Muscle of leg (tissue), 11 donors: ENCODE results near the gene IL23A. TPM values are rescaled to one million over a fixed set of nuclear protein-coding genes. Genes with fewer than 3 reads are reported as not detected.
A peak's percentile ranks its signal among the peaks of the same experiment; 100 is the strongest.
"Not testable (repeated sequence)": the region's sequence is repeated elsewhere in the genome, so short reads cannot be mapped to it uniquely, and the experiment has no call there.

Source experiments
- DNase-seq: peaks from one replicate; pipeline ENCODE4 v3.0.0; 2013
- H3K27ac ChIP-seq: one replicate; pipeline ENCODE4 v1.5.1; 2013; ENCODE audit warnings: mild to moderate bottlenecking, low read length, control low read depth
- H3K27me3 ChIP-seq: one replicate; pipeline ENCODE4 v1.6.1; 2013; ENCODE audit warnings: low read length; ENCODE audit not compliant: control insufficient read depth, insufficient read depth
- H3K36me3 ChIP-seq: one replicate; pipeline ENCODE4 v1.6.1; 2013; ENCODE audit warnings: low read length; ENCODE audit not compliant: control insufficient read depth, insufficient read depth
- H3K4me1 ChIP-seq: one replicate; pipeline ENCODE4 v1.6.1; 2013; ENCODE audit warnings: low read length; ENCODE audit not compliant: control insufficient read depth, insufficient read depth
- H3K4me3 ChIP-seq: one replicate; pipeline ENCODE4 v1.5.1; 2013; ENCODE audit warnings: low read length, control low read depth
- H3K9me3 ChIP-seq: replicated peaks from 2 replicates; pipeline ENCODE4 v1.6.1; 2013; ENCODE audit warnings: low read depth, low read length; ENCODE audit not compliant: control insufficient read depth
- WGBS: methylation state at CpG from one replicate; pipeline ENCODE4 v1.1.5; 2013; ENCODE audit warnings: missing lambda C conversion rate; ENCODE audit not compliant: insufficient coverage; 5-methylcytosine and 5-hydroxymethylcytosine counted together
- polyA plus RNA-seq, 8 donors: library from polyadenylated mRNA; unstranded; fragments of 120-200 nt; gene quantifications; one replicate each; pipeline versions ENCODE4 v1.2.1 to v1.2.3, GENCODE V29; 2013; ENCODE audit warnings: inconsistent platforms in 1 of 8, low replicate concordance in 1 of 8; ENCODE audit not compliant: insufficient read length in 8 of 8, insufficient read depth in 1 of 8
- total RNA-seq: library from RNA; stranded (reverse); fragments of 120-200 nt; gene quantifications from one replicate; pipeline ENCODE4 v1.2.4, GENCODE V29; 2013

IL23A gene
- total and polyA plus RNA-seq, 9 donors, result 0.18 to 0.74 (median 0.38) TPM

GRCh38 chr12:56304872-56305590 is 33.7 kb upstream of the IL23A start:
- Histone ChIP-seq H3K27ac (no peak overlapping the region), H3K36me3 (peaks cover 40% of the 10 kb centered on the region), H3K9me3 (no peaks in the 10 kb centered on the region)

GRCh38 chr12:56307221-56307965 is 31.3 kb upstream of the IL23A start:
- peaks cover 54% of the 10 kb centered on the region for H3K36me3 ChIP-seq
- 88% methylated on average over 3 of the region's 7 CpGs for WGBS

More at GRCh38 chr12:56304872-56305590, 33.7 kb upstream of the IL23A start:
- H3K27me3 ChIP-seq, result no peaks in the 10 kb centered on the region
- peaks cover 12% of the 10 kb centered on the region for H3K4me1 ChIP-seq
- no peak for DNase-seq
- H3K4me3 ChIP-seq, result no peak overlapping the region
- WGBS, result no CpG with 5 or more reads among the region's 8 CpGs

GRCh38 chr12:56308714-56309113 is 30.0 kb upstream of the IL23A start:
- H3K4me1 ChIP-seq, result no peaks in the 10 kb centered on the region
- H3K4me3 ChIP-seq, result no peak overlapping the region
- H3K9me3 ChIP-seq, result no peaks in the 10 kb centered on the region
- 100% methylated on average over 1 of the region's 3 CpGs for whole genome bisulfite sequencing
- DNase-seq, result no peak
- H3K27me3 ChIP-seq, result no peaks in the 10 kb centered on the region
- no peak overlapping the region for H3K27ac ChIP-seq
- H3K36me3 ChIP-seq, result peaks cover 55% of the 10 kb centered on the region

More at GRCh38 chr12:56307221-56307965, 31.3 kb upstream of the IL23A start:
- H3K9me3 ChIP-seq, result no peaks in the 10 kb centered on the region
- no peak for DNase-seq
- no peaks in the 10 kb centered on the region for H3K4me1 ChIP-seq
- H3K4me3 ChIP-seq, result no peak overlapping the region
- H3K27ac ChIP-seq, result no peak overlapping the region
- no peaks in the 10 kb centered on the region for H3K27me3 ChIP-seq

- WGBS, result 92% methylated on average over 9 of the region's 12 CpGs
- H3K36me3 ChIP-seq, result peaks cover 59% of the 10 kb centered on the region
- H3K9me3 ChIP-seq, result no peaks in the 10 kb centered on the region
Observed at GRCh38 chr12:56311003-56311402, 27.7 kb upstream of the IL23A start.

GRCh38 chr12:56315249-56315621 is 23.4 kb upstream of the IL23A start:
- H3K4me3 ChIP-seq, result peak overlapping the region; percentile 93
- peak overlapping the region; percentile 97 for H3K27ac ChIP-seq
- peak; percentile 35 for DNase-seq
- WGBS, result 2% methylated on average over 7 of the region's 11 CpGs
- H3K9me3 ChIP-seq, result no peaks in the 10 kb centered on the region
- peaks cover 15% of the 10 kb centered on the region for H3K4me1 ChIP-seq
- no peaks in the 10 kb centered on the region for H3K27me3 ChIP-seq
- peaks cover 52% of the 10 kb centered on the region for H3K36me3 ChIP-seq

More at GRCh38 chr12:56311003-56311402, 27.7 kb upstream of the IL23A start:
- H3K4me3 ChIP-seq, result no peak overlapping the region
- DNase-seq, result no peak
- no peak overlapping the region for H3K27ac ChIP-seq
- peaks cover 8% of the 10 kb centered on the region for H3K4me1 ChIP-seq
- no peaks in the 10 kb centered on the region for H3K27me3 ChIP-seq

- peak; percentile 98 for DNase-seq
- Histone ChIP-seq H3K9me3 (no peaks in the 10 kb centered on the region), H3K4me1 (peaks cover 15% of the 10 kb centered on the region), H3K27me3 (no peaks in the 10 kb centered on the region), H3K4me3 (peak within 1 kb of the TSS; percentile 93), H3K27ac (peak within 1 kb of the TSS; percentile 97), H3K36me3 (peaks cover 50% of the 10 kb centered on the region)
- WGBS, result under 1% methylated on average over 60 of the region's 62 CpGs
Observed at GRCh38 chr12:56315622-56316473, 22.8 kb upstream of the IL23A start, which contains the start of gene CNPY2. Gene CNPY2 (minus strand): TSS chr12:56315988. CDS start chr12:56315217, 771 bp downstream.

GRCh38 chr12:56317675-56318074 is 21.0 kb upstream of the IL23A start:
- Histone ChIP-seq H3K9me3 (no peaks in the 10 kb centered on the region), H3K27ac (no peak overlapping the region), H3K36me3 (peaks cover 46% of the 10 kb centered on the region), H3K4me1 (peaks cover 15% of the 10 kb centered on the region), H3K27me3 (no peaks in the 10 kb centered on the region), H3K4me3 (no peak overlapping the region)
- WGBS, result no CpG with 5 or more reads among the region's 3 CpGs
- DNase-seq, result no peak

GRCh38 chr12:56321027-56321426 is 17.7 kb upstream of the IL23A start:
- WGBS, result 100% methylated on average over 1 of the region's 2 CpGs
- peaks cover 68% of the 10 kb centered on the region for H3K36me3 ChIP-seq
- H3K27ac ChIP-seq, result no peak overlapping the region

GRCh38 chr12:56321610-56322009 is 17.1 kb upstream of the IL23A start:
- WGBS, result 80% methylated on average over 1 of the region's 8 CpGs
- DNase-seq, H3K27ac ChIP-seq, H3K9me3 ChIP-seq, H3K27me3 ChIP-seq, H3K4me3 ChIP-seq, H3K4me1 ChIP-seq: not testable (repeated sequence)
- H3K36me3 ChIP-seq, result peaks cover 73% of the 10 kb centered on the region

More at GRCh38 chr12:56321027-56321426, 17.7 kb upstream of the IL23A start:
- peaks cover 7% of the 10 kb centered on the region for H3K4me1 ChIP-seq
- DNase-seq, result no peak
- H3K27me3 ChIP-seq, result no peaks in the 10 kb centered on the region
- no peaks in the 10 kb centered on the region for H3K9me3 ChIP-seq
- no peak overlapping the region for H3K4me3 ChIP-seq
